Globus pallidus (tissue), 1 donor: Measurements from ENCODE around the gene MLNR.

Experiments used
- DNase-seq: peaks from one replicate; pipeline ENCODE4 v3.0.0-alpha.2; 2015; ENCODE audit warnings: low spot score

MLNR gene, protein sequence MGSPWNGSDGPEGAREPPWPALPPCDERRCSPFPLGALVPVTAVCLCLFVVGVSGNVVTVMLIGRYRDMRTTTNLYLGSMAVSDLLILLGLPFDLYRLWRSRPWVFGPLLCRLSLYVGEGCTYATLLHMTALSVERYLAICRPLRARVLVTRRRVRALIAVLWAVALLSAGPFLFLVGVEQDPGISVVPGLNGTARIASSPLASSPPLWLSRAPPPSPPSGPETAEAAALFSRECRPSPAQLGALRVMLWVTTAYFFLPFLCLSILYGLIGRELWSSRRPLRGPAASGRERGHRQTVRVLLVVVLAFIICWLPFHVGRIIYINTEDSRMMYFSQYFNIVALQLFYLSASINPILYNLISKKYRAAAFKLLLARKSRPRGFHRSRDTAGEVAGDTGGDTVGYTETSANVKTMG

DNA sequence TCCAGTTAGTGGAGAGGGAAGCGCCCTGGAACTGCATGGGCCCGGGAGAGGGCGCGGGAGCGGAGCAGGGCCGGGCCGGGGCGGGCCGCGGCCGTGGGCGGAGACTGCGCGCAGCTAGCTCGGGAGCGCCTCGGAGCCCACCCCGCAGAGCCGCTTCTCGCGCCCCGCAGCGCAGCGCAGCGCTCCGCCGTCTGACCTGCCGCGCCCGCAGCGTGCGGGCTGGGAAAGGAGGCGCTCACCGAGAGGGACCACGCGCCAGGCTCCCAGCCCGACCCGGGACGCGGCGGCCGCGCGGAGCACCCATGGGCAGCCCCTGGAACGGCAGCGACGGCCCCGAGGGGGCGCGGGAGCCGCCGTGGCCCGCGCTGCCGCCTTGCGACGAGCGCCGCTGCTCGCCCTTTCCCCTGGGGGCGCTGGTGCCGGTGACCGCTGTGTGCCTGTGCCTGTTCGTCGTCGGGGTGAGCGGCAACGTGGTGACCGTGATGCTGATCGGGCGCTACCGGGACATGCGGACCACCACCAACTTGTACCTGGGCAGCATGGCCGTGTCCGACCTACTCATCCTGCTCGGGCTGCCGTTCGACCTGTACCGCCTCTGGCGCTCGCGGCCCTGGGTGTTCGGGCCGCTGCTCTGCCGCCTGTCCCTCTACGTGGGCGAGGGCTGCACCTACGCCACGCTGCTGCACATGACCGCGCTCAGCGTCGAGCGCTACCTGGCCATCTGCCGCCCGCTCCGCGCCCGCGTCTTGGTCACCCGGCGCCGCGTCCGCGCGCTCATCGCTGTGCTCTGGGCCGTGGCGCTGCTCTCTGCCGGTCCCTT, at the start of gene MLNR:
Gene MLNR, plus strand, starts transcription at position 303 of the 820 bp plus-strand sequence. Its CDS starts 0 bp downstream, at position 303.
- no peak for DNase-seq

DNA sequence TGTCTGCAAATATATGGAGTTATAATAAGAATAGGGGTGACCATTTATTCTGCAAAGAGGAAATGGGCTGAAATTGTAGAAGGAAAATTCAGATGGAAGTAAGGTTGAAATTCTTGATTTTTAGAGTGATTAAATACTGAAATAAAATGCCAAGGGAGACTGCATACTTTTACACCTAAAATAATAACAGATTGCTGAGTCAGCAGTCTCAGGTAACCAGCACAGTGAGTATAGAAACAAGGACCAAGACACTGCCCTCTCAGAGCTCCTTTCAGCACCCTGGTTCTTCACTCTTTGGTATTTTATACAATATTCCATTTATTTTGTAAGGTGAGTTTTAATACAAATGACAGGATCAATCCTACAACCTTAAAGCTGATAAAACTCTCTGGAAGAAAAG, 48.8 kb upstream of the MLNR start:
- DNase-seq: no peak

DNA sequence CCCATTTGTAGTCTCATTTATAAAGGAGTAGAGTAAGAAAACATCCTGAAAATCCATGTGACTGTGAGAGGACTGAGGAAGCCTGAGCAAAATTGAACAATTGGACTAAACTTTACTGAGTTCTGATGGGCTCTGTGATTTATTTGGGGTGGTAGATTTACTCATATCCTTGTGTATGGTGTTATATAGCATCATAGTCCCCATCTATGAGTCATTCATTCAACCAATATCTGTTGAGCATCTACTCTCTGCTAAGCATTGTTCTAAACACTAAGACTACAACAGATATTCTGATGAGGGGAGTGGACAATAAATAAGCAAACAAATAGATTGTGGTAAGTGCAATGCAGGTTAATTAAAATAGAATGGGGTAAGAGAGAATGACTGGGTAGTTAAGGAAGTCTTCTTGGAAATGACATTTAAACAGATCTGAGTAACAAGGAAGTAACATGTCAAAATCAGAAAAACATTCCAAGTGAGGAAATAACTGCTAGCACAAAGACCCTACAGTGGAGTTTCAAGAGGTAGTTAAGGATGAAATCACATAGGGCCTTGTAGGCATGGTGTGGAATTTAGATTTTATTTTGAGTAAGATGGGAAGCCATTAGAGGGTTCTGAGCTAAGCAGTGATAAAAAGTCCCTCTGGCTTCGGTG, 36.3 kb upstream of the MLNR start:
- DNase-seq: no peak

DNA sequence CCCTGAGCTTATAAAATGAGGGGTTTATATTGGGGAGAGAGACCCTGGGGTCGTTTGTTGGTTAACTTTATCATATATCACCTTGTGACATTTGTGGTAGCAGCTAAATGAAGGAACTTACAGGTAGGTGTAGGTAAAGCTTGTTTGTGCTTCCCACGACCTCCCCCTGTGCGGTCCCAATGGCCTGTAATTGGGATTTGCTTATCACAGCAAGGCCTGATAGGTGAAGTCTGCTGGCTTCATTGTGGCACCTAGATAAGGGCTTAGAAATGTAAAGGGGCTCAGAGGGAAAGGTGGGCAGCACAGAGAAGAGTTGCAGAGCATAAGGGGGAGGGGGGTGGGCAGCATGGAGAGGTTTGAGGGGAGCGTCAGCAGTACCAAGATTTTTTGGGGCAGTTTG, 35.5 kb upstream of the MLNR start:
- DNase-seq: no peak

DNA sequence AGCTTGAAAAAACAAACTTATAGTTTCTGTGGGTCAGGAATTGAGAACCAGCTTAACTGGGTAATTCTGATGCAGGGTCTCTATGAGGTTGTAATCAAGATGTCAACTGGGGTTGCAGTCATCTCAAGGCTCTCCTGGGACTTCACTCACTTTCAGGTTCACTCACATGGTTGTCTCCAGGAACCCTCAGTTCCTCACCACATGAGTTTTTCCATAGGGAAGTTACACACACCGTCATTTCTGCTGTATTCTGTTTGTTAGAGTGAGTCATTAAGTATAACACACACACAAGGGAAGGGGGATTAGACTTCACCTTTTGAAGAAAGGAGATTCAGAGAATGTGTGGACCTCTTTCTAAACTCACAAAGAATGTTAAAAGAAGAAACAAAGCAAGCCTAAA, 34.9 kb upstream of the MLNR start:
- no peak for DNase-seq

DNA sequence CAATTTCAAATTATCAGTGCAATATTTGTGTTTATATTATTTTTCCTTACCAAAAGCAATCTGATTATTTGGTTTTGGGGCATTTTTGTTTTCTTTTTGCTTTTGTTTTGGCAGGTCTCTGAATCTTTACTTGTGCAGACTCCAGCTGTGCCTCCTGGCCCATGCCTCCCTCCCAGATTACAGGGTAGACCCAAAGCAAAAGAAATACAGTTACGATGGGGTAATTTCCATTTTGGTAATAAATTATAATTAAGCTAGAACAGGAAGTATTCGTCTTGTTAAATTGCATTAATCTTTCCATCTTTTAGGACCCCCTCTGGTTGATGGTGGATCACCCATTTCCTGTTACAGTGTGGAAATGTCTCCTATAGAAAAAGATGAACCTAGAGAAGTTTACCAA, 29.2 kb upstream of the MLNR start:
- no peak for DNase-seq

DNA sequence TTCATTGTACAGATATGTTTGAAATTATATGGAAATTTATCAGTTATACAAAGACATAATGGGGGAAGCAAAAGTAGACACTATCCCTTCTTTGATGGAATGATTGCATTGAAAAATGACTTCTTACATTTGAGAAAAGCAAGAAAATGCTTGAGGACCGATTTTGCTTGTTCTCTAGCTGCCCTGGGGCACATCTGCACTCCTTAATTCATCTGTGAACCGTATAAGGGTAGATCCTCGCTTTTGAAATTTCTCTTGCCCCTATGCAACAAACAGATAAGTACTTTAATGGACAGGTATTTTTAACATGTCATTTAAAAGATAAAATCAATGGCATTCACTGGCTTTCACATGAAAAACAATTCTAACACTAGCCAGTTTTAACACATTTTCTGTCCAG, 13.5 kb upstream of the MLNR start:
- DNase-seq: no peak

DNA sequence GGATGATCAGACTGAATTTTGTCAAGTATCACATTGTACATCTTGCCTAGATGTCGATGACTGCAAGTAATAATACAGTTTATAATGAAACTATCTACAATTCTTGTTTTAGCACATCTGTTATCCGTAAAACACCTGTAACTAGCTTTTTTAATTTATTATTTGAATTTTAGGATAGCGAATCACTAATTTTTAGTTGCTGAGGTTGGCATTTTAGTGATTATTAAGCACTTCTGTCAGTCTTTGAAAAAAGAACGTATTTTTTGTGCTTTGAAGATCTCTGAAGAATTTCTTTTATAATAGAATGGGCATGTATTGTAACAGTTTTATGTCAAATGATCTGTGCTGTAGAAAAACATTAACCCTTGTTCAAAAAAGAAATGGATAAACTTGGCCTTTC, 11.5 kb upstream of the MLNR start:
- no peak for DNase-seq

DNA sequence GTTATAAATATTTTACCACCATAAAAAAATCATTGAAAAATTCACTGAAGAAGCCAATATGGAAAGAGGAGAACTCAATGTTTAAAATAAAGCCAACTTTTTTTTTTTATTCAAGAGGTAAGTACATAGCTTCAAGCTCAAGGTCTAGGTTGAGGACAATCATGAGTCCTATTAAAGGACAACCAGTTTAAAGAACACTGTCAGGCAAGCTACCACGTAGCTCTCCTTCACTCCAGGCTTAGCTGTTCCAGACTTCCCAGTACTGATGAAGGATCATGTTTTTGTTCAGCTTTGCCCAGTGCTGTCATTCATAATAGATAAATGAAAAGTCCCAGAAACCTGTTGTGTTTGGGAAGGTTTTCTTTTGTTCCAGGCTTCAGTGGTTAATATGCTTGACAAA, 10.0 kb upstream of the MLNR start:
- DNase-seq: no peak

DNA sequence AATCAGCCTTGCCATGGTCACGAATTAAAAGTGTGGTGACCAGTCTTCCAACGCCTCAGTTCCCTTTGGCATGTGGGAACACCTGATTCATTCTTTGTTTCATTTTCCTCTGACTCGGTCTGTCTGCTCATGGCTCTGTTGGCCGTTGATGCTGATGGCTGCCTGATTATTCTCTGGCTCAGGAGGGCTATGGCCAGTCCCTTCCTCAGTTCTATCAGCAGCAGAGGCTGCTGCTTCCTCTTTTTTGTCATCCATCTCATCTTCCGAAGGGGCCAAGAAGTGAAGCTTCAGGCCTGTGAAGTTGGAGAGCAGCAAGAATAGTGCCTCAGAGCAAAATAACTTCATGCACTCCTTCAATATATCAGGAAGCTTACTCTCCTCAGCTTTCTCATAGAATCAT, 9.5 kb upstream of the MLNR start:
- DNase-seq: no peak

DNA sequence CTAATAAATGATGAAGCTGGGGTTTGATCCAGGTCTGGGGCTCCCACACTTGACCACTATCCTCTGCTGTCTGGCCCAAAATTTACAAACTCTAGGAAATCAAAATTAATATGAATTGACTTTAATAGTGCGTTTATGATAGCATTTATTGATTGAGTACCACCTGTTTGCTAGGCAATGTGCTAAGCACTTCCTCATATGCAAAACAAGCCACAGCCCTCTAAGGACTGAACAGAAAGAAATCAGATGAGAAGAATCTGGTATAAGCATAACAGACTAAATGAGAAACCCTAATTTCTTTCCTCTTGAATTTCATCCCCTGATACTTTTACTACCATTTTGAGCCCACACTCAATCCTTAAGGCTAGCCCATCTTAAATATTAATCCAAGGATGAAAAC, 6.6 kb upstream of the MLNR start:
- no peak for DNase-seq

DNA sequence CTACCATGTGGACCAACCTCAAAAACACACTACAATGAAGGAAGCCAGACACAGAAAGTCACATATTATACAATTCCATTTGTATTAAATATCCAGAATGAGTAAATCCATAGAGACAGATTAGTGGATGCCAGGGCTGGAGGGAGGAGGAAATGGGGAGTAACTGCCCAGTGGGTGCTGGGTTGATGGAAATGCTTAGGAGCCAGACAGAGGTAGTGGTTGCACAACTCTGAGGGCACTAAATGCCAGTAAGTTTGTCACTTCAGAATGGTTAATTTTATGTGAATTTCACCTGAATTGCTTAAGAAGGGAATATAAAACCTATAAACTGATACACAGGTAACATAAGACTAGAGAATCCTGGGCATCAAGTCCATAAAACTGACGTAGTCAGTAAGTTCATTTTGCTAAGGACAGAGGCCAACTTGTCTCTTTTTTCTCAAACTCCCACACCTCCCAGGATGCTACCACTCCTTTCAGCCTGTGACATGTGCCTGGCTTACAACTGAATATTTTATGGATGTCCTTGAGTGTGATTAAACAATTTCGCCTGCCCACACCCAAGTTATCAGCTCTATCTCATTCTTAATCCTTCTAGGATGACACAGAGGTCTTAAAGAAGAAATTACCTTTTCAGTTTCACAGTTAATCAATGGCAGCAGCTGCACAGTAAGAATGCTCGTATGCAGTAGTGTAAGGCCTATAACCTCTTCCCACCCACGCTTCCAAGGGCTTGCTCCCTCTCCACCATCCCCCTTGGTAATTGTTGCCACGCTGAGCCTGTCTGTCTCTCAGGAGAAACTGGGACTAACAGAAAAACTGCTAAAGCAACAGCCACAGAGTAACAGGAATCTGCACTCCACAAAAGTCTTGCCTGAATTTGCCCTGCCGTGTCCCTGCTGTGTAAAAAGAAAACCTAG, 5.9 kb upstream of the MLNR start:
- DNase-seq: no peak

DNA sequence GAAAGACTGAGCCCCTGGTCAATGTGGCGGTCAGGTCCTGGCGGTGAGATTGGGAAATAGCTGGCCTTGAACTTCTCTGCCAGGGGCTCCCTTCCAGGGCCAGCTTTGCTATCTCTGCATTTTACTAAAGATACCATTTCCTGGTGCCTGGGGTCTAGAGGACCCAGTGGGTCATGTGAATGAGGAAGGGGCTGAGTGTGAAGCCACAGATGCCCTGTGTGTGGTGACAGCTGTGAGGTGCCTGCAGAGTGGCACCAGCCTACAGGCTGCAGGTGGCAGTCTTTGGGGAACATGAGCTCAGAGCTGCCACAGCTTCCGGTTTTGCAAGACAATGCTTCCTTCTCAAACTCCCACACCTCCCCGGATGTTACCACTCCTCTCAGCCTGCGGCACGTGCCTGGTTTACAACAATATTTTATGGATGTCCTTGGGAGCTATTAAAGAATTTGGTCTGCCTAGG, 5.2 kb upstream of the MLNR start:
- peak; percentile 16 for DNase-seq

DNA sequence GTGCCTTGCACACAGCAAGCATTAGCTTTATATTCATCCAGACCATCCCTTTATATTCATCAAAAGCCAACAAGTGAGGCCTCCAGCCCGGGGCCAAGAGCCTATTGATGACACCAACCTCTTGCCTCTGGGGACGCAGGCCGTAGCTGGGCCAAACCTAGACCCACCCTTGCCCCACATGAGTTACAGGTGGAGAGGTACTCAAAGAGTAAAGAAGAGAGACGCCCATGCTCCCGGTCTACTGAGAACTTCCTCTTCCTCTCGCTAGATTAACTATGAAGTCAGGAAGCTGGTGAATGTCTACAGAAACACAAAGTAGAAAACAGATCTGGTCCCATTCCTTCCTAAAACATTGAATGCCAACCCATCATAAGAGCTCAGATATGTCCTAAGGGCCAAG, 3.8 kb upstream of the MLNR start:
- DNase-seq: no peak

DNA sequence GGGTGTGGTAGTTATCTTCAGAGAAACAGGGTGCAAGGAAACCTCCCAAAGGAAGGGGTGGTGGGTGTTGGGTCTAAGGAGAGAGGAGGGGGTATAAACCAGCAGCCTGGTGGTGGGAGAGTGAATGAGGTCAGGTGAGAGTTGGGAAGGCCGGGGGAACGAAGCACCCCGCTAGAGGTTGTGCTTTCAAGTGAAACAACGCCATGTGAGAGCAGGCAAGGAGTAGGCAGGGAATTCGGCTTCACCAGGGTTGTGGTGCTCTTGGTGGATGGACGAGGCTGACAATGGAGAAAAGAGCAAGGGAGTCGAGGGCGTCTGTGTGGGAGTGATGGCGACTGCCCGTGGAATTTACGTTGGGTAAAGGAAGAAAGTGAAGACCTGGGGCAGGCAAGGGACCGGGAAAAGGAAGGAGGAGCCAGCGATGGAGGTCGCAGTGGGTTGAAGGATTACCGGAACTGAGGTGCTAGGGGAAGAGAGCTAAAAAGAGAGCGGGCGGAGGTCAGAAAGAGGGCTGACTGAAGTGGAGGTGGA, 2.1 kb upstream of the MLNR start:
- no peak for DNase-seq

DNA sequence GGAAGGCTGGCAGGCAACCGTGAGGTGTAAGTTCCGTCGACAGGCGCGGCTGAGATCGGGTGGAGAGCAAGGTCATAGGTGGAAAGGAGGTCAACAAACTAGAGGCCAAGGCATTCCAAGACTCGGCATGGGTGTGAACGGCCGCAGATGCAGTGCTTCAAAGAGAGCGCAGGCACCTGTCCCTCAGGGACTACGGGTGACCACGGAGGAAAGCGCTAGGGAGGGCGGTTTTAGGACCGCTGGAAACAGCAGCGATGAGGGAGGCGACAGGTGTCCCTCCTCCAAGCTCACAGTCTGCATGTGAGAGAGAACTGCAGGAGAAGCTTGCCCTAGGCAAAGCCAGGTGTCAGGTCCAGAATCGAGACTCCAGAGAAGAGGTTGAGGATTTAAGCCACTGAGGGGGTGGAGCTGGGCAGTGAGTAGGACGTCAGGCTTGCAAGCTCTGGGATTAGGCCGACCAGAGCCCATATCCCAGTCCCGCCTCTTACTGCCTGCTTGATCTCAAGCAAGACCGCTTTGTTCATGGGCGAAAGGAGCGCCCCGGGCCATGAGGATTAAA, 1.6 kb upstream of the MLNR start:
- no peak for DNase-seq

DNA sequence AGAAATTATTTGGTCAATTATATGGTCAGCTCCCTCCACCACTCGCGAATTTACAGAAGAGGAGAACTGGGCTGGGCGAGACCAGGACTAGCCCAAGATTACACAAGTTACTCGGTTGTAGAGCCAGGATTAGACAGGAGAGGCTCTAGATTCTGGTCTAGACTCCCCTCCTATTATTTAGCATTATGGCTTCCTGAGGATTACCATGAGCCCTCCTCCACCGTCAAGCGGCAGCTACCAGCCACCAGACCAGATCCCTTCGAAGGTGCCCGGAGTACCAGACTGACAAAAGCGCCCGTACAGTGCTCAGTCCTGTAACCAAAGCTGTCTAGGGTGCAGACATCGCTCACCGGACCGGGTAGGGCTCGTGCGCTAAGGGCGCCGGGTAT, 497 bp upstream of the MLNR start:
- no peak for DNase-seq

DNA sequence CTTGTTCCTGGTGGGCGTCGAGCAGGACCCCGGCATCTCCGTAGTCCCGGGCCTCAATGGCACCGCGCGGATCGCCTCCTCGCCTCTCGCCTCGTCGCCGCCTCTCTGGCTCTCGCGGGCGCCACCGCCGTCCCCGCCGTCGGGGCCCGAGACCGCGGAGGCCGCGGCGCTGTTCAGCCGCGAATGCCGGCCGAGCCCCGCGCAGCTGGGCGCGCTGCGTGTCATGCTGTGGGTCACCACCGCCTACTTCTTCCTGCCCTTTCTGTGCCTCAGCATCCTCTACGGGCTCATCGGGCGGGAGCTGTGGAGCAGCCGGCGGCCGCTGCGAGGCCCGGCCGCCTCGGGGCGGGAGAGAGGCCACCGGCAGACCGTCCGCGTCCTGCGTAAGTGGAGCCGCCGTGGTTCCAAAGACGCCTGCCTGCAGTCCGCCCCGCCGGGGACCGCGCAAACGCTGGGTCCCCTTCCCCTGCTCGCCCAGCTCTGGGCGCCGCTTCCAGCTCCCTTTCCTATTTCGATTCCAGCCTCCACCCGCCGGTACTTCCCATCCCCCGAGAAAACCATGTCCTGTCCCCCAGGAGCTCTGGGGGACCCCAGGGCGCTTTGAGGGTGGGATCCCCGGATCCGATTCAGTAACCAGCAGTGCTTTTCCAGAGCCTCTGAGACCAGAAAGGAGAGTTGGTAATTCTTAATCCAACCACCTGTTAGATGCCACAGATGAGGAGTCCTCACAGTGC, 885 bp downstream of the MLNR start:
- no peak for DNase-seq

DNA sequence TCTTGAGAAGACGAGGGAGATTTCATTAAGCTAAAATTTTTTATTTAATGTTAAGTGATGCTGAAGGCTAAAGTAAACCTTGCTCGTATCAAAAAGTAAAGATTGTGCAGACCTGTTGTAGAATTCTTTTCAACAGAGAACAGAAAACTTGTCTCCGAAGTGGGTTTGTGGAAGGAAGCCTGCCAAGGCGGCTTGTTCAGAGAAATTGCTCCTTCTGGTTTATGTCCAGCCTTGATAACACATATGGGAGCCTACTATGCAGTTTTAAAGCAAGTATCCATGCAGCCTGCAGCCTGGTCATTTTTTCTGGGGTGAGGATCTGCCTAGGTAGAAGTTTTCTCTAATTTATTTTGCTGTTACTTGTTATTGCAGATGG, 1.4 kb downstream of the MLNR start:
- DNase-seq: no peak

DNA sequence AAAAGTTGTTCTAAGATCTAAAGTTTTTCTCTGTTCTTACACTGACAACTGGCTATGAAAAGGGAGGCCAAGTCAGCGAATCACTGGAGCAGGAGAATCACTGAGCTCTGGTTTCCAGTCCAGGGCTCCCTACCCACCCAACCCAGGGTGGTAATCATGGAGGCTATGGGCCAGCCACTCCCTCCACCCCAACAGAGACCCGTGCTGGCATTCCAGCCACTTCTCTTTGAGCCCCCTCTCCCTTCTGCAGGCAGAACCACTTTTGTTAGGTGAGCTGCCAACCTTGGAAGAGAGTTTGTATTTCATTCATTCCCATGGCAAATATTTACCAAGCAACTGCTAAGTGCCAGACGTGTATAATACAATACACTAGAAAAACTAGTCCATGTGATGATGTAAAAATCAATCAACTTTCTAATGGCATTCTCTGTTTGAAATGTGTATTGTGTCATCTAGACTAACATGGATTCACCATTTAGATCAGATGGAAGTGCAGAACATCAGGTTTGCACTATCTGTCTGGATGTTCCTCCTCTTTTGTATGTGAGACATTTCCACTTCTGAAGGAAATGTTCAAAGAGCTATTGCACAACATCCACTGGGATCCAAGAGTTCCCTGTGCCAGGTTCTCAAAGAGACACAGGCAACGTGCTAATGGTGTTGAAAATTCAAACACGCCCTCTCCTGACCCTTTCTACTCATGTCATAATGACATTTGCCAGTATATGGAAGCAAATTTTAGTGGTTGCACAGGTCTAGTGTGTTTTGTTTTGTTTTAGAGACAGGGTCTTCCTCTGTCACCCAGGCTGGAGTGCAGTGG, 5.3 kb downstream of the MLNR start:
- no peak for DNase-seq
